Measurements from ENCODE around the gene MORC1. TPM values are rescaled to one million over a fixed set of nuclear protein-coding genes. Genes with fewer than 3 reads are reported as not detected.

MORC1 gene
- total RNA-seq, 4 donors from 2014 or later = not detected

- DNase-seq (no peak), ATAC-seq (no peak)
- Histone ChIP-seq H3K9me3 (no peaks in the 10 kb centered on the region), H3K4me1 (no peaks in the 10 kb centered on the region), H3K4me3 (no peak overlapping the region), H3K36me3 (no peaks in the 10 kb centered on the region), H3K27me3 (no peaks in the 10 kb centered on the region), H3K27ac (no peak overlapping the region)
- TF ChIP-seq CTCF (IDR thresholded peaks at IDR 0.05 in 4 of 5, conservative IDR thresholded peaks at IDR 0.05 in 1 of 5) (no peak), POLR2A (IDR thresholded peaks at IDR 0.05) (no peak)
- in situ Hi-C loops (cut with MboI; ENCODE audit: low sequenced_read_pairs in 4 of 4) = no loop called here
- intact Hi-C loops (cut with DNase I; ENCODE audit: low total_unique reads) = no loop called here
These were observed 72.5 kb downstream of the MORC1 start for GRCh38 chr3:109045271-109046040.

GRCh38 chr3:109035082-109035481 is 82.9 kb downstream of the MORC1 start:
- Histone ChIP-seq H3K9me3 (no peaks in the 10 kb centered on the region), H3K36me3 (no peaks in the 10 kb centered on the region), H3K4me3 (no peak overlapping the region), H3K27ac (no peak overlapping the region), H3K4me1 (no peaks in the 10 kb centered on the region), H3K27me3 (no peaks in the 10 kb centered on the region)
- intact Hi-C loops (cut with DNase I; ENCODE audit: low total_unique reads) = no loop called here
- DNase-seq = no peak
- in situ Hi-C loops (cut with MboI; ENCODE audit: low sequenced_read_pairs in 4 of 4) = no loop called here
- ATAC-seq = no peak
- TF ChIP-seq CTCF (IDR thresholded peaks at IDR 0.05 in 4 of 5, conservative IDR thresholded peaks at IDR 0.05 in 1 of 5) (no peak), POLR2A (IDR thresholded peaks at IDR 0.05) (no peak)

- H3K4me3 ChIP-seq = no peak overlapping the region
- DNase-seq = no peak
- intact Hi-C loops (cut with DNase I; ENCODE audit: low total_unique reads) = no loop called here
- H3K36me3 ChIP-seq = no peaks in the 10 kb centered on the region
- in situ Hi-C loops (cut with MboI; ENCODE audit: low sequenced_read_pairs in 4 of 4) = no loop called here
- ATAC-seq = no peak
- TF ChIP-seq CTCF (IDR thresholded peaks at IDR 0.05 in 4 of 5, conservative IDR thresholded peaks at IDR 0.05 in 1 of 5) (no peak), POLR2A (IDR thresholded peaks at IDR 0.05) (no peak)
- no peak overlapping the region for H3K27ac ChIP-seq
- H3K9me3 ChIP-seq = no peaks in the 10 kb centered on the region
- H3K27me3 ChIP-seq = no peaks in the 10 kb centered on the region
- no peaks in the 10 kb centered on the region for H3K4me1 ChIP-seq
These were observed 84.8 kb downstream of the MORC1 start for GRCh38 chr3:109033000-109033660.

GRCh38 chr3:109028753-109029152 is 89.2 kb downstream of the MORC1 start:
- H3K9me3 ChIP-seq = no peaks in the 10 kb centered on the region
- H3K4me1 ChIP-seq = no peaks in the 10 kb centered on the region
- no peaks in the 10 kb centered on the region for H3K27me3 ChIP-seq
- no peak overlapping the region for H3K27ac ChIP-seq
- TF ChIP-seq POLR2A (IDR thresholded peaks at IDR 0.05) (no peak), CTCF (IDR thresholded peaks at IDR 0.05 in 4 of 5, conservative IDR thresholded peaks at IDR 0.05 in 1 of 5) (no peak)
- DNase-seq = no peak
- H3K36me3 ChIP-seq = no peaks in the 10 kb centered on the region
- H3K4me3 ChIP-seq = no peak overlapping the region
- no peak for ATAC-seq
- intact Hi-C loops (cut with DNase I; ENCODE audit: low total_unique reads) (no loop called here), in situ Hi-C loops (cut with MboI; ENCODE audit: low sequenced_read_pairs in 4 of 4) (loop anchor here in 2 of 4 donors (10.0 kb wide), 1 partner anchor 56 kb away; no protein-coding TSS in a partner anchor)

Data from gastrocnemius medialis (tissue), 4 donors.